ENCODE measurements around the gene TRAM2.

- TF ChIP-seq POLR2AphosphoS5 (IDR thresholded peaks at IDR 0.05), result no peak
- TF ChIP-seq, protein P1, sequence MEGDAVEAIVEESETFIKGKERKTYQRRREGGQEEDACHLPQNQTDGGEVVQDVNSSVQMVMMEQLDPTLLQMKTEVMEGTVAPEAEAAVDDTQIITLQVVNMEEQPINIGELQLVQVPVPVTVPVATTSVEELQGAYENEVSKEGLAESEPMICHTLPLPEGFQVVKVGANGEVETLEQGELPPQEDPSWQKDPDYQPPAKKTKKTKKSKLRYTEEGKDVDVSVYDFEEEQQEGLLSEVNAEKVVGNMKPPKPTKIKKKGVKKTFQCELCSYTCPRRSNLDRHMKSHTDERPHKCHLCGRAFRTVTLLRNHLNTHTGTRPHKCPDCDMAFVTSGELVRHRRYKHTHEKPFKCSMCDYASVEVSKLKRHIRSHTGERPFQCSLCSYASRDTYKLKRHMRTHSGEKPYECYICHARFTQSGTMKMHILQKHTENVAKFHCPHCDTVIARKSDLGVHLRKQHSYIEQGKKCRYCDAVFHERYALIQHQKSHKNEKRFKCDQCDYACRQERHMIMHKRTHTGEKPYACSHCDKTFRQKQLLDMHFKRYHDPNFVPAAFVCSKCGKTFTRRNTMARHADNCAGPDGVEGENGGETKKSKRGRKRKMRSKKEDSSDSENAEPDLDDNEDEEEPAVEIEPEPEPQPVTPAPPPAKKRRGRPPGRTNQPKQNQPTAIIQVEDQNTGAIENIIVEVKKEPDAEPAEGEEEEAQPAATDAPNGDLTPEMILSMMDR (IDR thresholded peaks at IDR 0.05), result no peak
- TF ChIP-seq POLR2A (IDR thresholded peaks at IDR 0.05), result no peak
Measured at GRCh38 chr6:52597738-52598122, 20.9 kb upstream of the TRAM2 start.
